GM19193 (cell line): Measurements from ENCODE around the gene SLC28A1.

Experiments
- POLR2A ChIP-seq: IDR thresholded peaks from 4 replicates; pipeline ENCODE4 v1.6.1; 2011; ENCODE audit not compliant: insufficient read depth, insufficient read length; ENCODE audit errors: extremely low read depth

Gene SLC28A1

DNA sequence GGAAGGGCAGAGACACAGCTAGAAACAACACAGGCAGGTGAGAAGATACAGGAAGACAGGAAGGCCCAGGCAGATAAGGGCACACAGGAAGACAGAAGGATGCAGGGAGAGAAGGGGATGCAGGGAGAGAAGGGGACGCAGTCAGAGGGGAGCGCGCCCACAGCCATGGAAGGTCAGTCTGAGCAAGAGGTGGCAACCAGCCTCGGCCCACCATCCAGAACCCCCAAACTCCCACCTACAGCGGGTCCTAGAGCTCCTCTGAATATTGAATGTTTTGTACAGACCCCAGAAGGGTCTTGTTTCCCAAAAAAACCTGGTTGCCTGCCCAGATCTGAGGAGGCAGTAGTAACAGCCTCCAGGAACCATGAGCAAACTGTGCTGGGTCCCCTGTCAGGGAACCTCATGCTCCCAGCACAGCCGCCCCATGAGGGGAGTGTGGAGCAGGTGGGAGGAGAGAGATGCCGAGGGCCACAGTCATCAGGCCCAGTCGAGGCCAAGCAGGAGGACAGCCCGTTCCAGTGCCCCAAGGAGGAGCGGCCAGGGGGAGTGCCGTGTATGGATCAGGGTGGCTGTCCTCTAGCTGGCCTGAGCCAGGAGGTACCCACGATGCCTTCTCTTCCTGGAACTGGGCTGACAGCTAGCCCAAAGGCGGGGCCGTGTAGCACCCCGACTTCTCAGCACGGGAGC lies 27.6 kb upstream of the SLC28A1 start:
- TF ChIP-seq POLR2A, result no peak

DNA sequence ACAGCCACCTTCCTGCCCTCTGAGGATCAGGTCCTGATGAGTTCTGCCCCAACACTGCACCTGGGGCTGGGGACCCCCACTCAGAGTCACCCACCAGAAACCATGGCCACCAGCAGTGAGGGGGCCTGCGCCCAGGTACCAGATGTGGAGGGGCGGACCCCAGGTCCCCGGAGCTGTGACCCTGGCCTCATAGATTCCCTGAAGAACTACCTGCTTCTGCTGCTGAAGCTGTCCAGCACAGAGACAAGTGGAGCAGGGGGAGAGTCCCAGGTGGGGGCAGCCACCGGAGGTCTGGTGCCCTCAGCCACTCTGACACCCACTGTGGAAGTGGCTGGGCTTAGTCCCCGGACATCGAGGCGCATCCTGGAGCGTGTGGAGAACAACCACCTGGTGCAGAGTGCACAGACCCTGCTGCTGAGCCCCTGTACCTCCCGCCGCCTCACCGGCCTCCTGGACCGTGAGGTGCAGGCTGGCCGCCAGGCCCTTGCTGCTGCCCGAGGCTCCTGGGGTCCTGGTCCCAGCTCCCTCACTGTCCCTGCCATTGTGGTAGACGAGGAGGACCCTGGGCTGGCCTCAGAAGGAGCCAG lies 27.0 kb upstream of the SLC28A1 start:
- no peak for TF ChIP-seq POLR2A

DNA sequence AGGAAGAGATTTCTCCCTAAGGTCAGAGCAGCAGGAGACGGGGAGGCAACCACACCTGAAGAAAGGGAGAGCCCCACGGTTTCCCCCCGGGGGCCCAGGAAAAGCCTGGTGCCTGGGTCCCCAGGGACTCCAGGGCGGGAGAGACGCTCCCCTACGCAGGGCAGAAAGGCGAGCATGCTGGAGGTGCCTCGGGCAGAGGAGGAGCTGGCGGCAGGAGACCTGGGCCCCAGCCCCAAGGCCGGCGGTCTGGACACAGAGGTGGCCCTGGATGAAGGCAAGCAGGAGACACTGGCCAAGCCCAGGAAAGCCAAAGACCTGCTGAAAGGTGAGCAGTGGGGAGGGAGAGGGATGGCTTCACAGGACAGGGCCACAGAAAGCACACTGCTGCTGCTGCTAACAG lies 26.2 kb upstream of the SLC28A1 start:
- TF ChIP-seq POLR2A, result no peak

DNA sequence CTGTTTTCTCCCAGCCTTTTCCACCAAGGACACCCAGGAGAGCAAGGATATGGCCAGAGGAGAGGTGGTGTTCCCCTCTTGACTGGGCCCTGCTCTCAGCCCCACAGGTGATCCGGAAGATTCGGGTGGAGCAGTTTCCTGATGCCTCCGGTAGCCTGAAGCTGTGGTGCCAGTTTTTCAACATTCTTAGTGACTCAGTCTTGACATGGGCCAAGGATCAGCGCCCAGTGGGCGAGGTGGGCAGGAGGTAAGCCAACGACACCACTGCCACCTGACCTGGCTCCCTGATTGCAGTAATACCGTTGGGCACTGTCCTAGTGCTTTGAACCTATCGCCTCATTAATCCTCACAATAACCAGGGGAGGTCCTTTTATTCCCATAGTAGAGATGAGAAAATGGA lies 25.3 kb upstream of the SLC28A1 start:
- TF ChIP-seq POLR2A, result no peak

DNA sequence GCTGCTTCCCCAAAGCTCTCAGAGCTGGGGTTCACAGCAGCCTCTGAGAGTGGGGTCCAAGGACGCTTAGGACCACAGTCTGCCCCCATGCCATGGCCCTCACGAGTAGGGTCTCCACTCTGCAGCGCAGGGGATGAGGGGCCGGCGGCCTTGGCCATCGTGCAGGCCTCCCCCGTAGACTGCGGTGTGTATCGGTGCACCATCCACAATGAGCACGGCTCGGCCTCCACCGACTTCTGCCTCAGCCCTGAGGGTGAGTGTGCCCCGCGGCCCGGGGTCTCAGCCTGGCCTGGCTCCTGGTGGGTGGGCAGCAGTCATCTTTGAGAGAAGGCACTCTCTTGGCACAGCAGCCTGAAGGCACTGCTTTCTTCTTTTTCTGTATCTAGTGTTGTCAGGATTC lies 24.8 kb upstream of the SLC28A1 start:
- no peak for TF ChIP-seq POLR2A

DNA sequence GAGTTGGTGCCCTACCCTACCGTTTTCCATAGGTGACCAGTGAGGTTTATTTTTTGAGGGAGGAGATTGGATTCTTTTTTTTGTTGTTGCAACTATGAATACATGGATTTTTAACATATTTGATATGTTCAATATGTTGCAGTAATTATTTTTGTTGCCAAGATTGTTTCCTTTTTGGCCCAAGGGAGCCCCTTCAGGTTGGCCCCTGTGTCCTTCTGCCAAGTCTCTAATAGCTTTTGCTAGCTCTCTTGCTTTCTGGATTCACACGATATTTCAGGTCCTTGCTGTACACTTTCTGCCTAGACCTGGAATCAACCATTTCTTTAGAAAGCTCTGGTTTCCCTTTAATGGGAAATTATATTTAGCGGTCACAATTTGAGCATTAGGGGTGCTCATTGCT lies 22.7 kb upstream of the SLC28A1 start:
- no peak for TF ChIP-seq POLR2A

DNA sequence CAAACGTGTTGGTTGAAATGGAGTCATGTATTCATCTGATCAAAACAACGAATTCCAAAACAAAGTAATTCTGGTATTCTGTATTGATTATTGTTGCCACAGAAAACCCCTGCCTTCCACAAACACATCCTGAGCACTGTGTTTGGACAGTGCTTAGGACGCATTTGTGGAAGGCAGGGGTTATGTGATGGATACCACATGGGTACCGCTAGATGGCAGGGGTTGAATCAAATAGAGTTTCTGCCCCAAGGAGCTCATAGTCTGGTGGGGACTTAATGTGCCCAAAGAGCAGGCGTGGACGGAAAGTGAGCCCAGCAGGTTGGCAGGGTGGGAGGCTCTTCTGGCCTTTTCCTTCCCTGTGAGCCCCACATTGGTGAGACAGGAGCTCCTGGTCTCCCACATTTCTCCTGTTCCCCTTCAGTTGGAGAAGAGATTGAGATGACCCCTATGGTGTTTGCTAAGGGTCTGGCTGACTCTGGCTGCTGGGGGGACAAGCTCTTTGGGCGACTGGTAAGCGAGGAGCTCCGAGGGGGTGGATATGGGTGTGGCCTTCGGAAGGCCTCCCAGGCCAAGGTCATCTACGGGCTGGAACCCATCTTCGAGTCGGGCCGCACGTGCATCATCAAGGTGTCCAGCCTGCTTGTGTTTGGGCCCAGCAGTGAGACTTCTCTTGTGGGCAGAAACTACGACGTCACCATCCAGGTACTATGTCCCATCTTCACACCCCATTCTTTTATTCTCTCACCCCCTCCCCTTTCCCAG lies 22.1 kb upstream of the SLC28A1 start:
- TF ChIP-seq POLR2A, result no peak

DNA sequence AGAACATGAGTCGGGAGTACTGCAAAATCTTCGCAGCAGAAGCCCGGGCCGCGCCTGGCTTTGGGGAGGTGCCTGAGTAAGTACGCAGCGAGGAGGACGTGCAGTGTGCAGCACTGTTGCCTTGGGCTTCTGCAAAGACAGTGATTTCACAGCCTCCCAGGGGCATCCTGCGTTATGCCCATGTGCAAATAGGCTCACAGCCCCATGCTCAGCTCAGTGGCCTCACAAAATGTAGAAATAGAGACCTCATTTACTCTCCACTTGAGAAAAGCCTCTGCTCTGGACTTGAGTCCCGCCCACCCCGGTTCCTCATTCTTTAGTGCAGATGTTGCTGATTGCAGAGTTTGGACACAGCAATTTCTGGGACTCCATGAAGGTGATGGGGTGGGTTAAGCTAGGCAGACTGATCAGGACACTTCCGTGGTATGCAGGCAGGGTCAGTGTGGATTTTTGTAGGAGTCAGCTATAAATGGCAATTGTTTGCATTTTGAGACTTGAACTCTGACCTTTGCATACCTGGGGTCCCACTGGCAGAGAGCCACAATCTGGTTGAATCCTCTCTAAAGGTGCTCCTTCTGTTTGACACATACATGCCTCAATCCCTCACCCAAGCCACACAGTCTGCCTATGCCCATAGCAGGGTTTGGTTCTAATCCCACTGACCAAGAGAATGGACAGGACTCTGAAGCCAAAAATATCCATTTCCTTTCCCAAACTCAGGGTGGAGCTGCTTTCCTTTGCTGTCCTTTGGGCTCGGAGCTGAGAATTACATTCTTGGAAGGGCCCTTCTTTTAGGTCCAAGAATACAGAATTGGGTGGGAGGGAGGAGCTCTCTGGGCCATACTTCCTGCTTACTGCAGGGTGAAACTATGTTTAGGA lies 20.7 kb upstream of the SLC28A1 start:
- no peak for TF ChIP-seq POLR2A

DNA sequence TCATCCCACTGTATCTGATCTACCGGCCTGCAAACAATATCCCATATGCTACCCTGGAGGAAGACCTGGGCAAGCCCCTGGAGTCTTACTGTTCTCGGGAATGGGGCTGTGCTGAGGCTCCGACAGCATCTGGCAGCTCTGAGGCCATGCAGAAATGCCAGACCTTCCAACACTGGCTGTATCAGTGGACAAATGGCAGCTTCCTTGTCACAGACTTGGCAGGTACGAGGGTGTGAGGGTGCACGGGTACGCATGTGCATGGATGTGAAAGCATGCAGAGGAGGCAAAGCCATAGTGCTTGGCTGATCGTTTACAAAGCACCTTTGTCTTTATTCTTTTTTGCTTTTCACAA lies 20.0 kb upstream of the SLC28A1 start:
- TF ChIP-seq POLR2A, result no peak

DNA sequence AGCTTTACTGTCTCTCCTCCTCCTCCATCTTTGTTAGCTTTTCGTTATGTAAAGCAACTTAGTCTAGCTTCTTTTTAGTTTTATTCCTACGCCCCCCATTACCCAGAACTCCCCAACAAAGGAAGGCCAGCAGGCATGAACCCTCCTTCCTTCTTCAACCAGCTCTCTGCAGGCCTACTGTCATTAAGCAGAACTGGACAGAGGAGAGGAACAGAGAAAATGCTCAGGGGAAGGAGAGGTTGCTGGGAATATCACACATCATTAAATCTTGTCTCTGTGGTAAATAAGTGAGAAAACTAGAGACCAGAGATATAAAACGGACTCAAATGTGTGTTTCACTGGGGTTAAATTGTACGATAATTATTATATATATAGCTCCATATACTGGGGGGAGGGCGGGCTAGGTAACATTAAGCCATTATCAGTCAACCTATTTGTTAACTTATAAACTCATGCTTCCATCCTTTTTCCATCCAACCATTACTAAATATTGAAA lies 19.3 kb upstream of the SLC28A1 start:
- TF ChIP-seq POLR2A, result no peak

DNA sequence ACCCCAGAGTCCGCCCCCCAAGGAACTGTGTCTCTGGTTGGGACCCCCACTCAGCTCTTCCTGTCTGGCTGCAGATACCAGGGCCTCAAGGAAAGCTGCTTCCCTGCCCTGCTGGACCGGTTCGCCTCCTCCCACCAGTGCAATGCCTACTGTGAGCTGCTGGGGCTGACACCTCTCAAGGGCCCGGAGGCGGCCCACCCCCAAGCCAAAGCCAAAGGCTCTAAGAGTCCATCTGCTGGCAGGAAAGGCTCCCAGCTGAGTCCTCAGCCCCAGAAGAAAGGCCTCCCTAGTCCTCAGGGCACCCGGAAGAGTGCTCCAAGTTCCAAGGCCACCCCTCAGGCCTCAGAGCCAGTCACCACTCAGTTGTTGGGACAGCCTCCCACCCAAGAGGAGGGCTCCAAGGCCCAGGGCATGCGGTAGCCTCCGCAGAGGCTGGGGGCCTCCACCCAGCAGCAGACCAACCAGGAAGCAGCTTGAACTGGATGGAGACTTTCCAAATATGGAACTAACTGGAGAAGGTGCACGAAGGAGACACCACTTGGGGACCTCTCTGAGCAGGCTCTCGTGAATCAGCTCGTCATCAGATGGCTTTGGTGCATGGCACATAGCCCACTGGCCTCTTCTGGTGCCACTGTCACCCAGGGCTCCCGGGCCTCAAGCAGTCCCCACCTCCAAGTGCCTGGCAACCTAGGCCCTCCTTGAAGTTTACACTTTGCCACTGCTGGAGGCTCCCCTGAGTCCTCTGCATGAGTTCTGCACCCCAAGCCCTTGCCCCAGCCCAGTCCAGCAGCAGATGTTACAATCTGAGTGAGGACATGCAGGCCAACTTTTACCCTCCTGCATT lies 16.2 kb upstream of the SLC28A1 start:
- TF ChIP-seq POLR2A, result no peak

DNA sequence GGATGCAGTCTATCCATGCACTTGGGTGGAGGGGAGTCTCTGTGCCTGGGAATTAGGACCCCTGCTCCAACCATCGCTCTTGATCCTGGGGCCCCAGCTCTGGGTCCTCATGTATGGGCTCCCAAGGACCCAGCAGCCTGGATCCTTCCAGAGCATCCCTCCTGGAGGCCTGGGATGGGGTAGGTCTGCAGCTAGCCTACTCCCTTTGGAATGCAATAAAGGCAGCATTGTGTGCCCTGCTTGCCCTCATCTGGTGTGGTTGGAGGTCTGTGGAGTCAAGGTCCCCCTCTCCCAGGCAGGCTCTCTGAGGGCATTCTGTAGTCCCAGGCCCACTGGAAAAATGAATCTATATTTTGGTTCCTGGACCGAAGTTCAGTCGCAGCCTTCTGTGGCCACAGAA lies 15.0 kb upstream of the SLC28A1 start:
- no peak for TF ChIP-seq POLR2A

DNA sequence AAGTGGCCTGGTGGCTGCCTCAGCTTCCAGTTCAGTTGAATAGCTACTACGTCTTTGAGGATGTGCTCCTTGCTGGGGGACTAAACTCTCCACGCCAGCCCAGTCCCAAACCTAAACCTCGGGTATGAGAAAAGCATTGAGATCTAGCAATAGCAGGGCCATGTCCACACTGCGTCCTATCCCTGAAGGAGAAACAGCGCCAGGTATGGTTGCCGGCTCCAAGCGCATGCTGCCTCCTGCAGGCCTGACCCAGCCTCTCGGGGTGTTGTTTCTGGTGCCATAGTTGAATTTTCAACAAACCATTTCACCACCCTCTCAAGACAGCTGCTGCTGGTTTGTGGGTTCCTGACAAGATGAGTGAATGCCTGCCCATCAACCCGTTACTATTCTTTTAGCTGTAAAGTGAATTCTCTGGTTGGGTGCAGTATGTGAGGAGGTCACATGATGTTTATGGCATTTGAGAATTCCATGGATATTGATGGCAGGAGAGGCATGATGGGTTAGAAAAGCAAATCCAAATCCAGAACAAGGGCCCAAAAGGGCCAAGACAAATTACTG lies 13.0 kb upstream of the SLC28A1 start:
- TF ChIP-seq POLR2A, result no peak
